ENCODE measurements around the gene PALMD. TPM values are rescaled to one million over a fixed set of nuclear protein-coding genes. Genes with fewer than 3 reads are reported as not detected.

The PALMD gene
- polyA plus RNA-seq, 2 of the 4 experiments (the other 2 are of a cell fraction): 0.92 to 3.1 TPM

DNA sequence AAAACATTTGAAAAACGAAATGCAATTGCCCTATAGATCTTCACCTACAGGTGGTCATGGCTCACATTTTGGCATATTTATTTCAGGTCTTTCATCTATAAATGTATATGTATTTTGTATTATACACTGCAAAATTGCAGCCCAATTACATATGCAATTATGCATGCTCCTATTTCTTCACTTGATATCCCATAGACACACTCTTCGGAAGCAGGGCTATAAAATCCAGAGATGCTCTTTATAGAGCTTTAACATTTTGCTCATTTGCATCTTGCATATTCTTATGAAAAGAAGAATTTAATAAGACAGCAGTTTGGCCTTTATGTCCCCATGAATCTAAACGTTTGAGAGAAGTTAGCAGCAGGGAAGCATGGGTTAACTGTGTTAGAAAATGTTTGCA is 44.7 kb upstream of the PALMD start (continued):
- TF ChIP-seq CBX2 (IDR thresholded peaks at IDR 0.05; ENCODE audit: borderline replicate concordance, low read depth) (no peak), EHMT2 (IDR thresholded peaks at IDR 0.05; ENCODE audit: low read depth) (no peak), PHF8 (IDR thresholded peaks at IDR 0.05; ENCODE audit: borderline replicate concordance, low read depth) (no peak), RFX5 (IDR thresholded peaks at IDR 0.05) (no peak), CHD2 (IDR thresholded peaks at IDR 0.05; ENCODE audit: low read length, partially characterized antibody) (no peak), SMC3 (IDR thresholded peaks at IDR 0.05) (no peak), ZSCAN20 (CRISPR knock-in tag; IDR thresholded peaks at IDR 0.05) (no peak), FOXS1 (CRISPR knock-in tag; IDR thresholded peaks at IDR 0.05) (no peak)
- TF ChIP-seq, protein P1, sequence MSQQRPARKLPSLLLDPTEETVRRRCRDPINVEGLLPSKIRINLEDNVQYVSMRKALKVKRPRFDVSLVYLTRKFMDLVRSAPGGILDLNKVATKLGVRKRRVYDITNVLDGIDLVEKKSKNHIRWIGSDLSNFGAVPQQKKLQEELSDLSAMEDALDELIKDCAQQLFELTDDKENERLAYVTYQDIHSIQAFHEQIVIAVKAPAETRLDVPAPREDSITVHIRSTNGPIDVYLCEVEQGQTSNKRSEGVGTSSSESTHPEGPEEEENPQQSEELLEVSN (IDR thresholded peaks at IDR 0.05; ENCODE audit: borderline replicate concordance, low read depth): no peak

DNA sequence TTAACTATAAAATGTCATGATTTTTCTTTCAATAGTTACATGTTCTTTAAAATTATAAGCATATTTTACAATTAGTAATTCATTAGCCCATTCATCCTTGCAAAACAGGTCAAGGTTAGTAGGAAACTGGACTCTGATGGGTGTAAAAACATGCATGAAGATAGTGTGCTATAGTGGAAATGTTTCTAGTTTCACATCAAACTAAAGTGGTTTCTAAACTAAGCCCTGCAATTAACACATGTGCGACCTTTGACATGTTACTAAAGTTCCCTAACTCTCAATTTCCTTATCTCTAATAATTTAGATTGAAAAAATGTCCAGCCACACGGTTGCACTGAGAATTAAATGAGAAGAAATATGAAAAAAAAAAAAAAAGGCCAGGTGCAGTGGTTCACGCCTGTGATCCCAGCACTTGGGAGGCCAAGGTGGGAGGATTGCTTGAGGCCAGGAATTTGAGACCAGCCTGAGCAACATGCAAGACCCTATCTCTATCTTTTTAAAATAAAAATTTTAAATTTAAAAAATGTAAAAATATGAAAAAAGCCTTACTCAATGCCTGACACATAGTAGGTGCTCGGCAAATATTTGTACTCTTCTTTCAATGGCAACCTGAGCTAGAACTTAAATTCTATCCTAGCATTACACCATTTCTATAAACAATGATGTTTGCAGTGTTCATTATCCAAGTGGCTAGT is 44.1 kb upstream of the PALMD start:
- DNase-seq (ENCODE audit: low read depth in 1 of 2, low spot score in 1 of 2): no peak
- ATAC-seq: no peak
- no peak overlapping the region for H3K4me3 ChIP-seq
- peaks cover 32% of the 10 kb centered on the region for H3K4me1 ChIP-seq
- ChIA-PET POLR2A (no interaction called here), CTCF (no interaction called here)
- no peak overlapping the region for H3K27ac ChIP-seq
- no peak overlapping the region for H3K4me2 ChIP-seq
- TF ChIP-seq, protein P2, sequence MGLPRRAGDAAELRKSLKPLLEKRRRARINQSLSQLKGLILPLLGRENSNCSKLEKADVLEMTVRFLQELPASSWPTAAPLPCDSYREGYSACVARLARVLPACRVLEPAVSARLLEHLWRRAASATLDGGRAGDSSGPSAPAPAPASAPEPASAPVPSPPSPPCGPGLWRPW (IDR thresholded peaks at IDR 0.05): no peak
- TF ChIP-seq JUN (IDR thresholded peaks at IDR 0.05): no peak
- no peak for TF ChIP-seq HEYL (CRISPR knock-in tag; IDR thresholded peaks at IDR 0.05)
- no peak for TF ChIP-seq POLR2A (IDR thresholded peaks at IDR 0.05; ENCODE audit: low read length)
- TF ChIP-seq HDAC2 (IDR thresholded peaks at IDR 0.05): no peak
- TF ChIP-seq CHD2 (IDR thresholded peaks at IDR 0.05; ENCODE audit: low read length, partially characterized antibody): no peak
- no peak for TF ChIP-seq MAZ (IDR thresholded peaks at IDR 0.05; ENCODE audit: borderline replicate concordance, low read depth, low read length)
- TF ChIP-seq, protein P3, sequence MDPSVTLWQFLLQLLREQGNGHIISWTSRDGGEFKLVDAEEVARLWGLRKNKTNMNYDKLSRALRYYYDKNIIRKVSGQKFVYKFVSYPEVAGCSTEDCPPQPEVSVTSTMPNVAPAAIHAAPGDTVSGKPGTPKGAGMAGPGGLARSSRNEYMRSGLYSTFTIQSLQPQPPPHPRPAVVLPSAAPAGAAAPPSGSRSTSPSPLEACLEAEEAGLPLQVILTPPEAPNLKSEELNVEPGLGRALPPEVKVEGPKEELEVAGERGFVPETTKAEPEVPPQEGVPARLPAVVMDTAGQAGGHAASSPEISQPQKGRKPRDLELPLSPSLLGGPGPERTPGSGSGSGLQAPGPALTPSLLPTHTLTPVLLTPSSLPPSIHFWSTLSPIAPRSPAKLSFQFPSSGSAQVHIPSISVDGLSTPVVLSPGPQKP (IDR thresholded peaks at IDR 0.05; ENCODE audit: low read depth, low read length): no peak
- TF ChIP-seq, protein P4, sequence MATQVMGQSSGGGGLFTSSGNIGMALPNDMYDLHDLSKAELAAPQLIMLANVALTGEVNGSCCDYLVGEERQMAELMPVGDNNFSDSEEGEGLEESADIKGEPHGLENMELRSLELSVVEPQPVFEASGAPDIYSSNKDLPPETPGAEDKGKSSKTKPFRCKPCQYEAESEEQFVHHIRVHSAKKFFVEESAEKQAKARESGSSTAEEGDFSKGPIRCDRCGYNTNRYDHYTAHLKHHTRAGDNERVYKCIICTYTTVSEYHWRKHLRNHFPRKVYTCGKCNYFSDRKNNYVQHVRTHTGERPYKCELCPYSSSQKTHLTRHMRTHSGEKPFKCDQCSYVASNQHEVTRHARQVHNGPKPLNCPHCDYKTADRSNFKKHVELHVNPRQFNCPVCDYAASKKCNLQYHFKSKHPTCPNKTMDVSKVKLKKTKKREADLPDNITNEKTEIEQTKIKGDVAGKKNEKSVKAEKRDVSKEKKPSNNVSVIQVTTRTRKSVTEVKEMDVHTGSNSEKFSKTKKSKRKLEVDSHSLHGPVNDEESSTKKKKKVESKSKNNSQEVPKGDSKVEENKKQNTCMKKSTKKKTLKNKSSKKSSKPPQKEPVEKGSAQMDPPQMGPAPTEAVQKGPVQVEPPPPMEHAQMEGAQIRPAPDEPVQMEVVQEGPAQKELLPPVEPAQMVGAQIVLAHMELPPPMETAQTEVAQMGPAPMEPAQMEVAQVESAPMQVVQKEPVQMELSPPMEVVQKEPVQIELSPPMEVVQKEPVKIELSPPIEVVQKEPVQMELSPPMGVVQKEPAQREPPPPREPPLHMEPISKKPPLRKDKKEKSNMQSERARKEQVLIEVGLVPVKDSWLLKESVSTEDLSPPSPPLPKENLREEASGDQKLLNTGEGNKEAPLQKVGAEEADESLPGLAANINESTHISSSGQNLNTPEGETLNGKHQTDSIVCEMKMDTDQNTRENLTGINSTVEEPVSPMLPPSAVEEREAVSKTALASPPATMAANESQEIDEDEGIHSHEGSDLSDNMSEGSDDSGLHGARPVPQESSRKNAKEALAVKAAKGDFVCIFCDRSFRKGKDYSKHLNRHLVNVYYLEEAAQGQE (IDR thresholded peaks at IDR 0.05): no peak
- no peaks in the 10 kb centered on the region for H3K9me3 ChIP-seq
- WGBS (ENCODE audit: missing lambda C conversion rate): 83% methylated on average over 4 of the region's 4 CpGs
- no peak for FAIRE-seq

DNA sequence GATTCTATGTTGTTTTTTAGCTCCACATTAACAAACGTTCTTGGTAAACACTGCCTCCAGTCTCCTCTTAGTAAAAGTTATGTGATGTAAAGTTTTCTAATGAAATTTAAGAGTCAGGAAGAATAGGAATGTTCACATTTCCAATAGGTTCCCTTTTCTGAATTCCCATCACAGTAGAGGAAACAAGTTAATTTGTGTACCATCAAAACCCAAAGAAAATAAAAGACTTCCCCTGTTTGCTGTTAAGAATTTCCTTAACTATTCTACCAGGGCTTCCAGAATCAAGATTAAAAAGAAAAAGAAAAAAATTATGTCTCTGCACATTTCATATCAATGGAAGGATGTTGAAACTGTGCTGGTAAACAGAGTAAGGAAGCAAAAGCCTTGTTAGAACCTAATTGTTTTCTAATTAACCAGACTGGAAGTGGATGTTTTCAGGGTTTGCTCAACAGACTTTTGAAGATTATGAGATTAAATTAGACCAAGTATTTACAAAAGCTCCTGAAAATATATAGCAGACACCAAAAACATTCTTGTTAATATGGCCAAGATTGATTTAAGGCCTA is 43.4 kb upstream of the PALMD start:
- ATAC-seq (no peak), FAIRE-seq (no peak), DNase-seq (ENCODE audit: low read depth in 1 of 2, low spot score in 1 of 2) (no peak)
- Histone ChIP-seq H3K27ac (no peak overlapping the region), H3K4me1 (peaks cover 32% of the 10 kb centered on the region), H3K4me2 (no peak overlapping the region), H3K9me3 (no peaks in the 10 kb centered on the region), H3K4me3 (no peak overlapping the region)
- 26% methylated on average over 1 of the region's 1 CpG for WGBS (ENCODE audit: missing lambda C conversion rate)
- TF ChIP-seq, protein P4 (IDR thresholded peaks at IDR 0.05): no peak
- CTCF ChIA-PET: no interaction called here
- POLR2A ChIA-PET: no interaction called here

All from A549 (cell line).